ENCODE results near the gene UMAD1.

Gene UMAD1

GRCh38 chr7:7843240-7843639 lies 202.7 kb downstream of the UMAD1 start:
- TF ChIP-seq EP300 (IDR thresholded peaks at IDR 0.05; ENCODE audit: borderline replicate concordance): no peak
- TF ChIP-seq TEAD4 (IDR thresholded peaks at IDR 0.05): no peak
- no peak for TF ChIP-seq YY1 (IDR thresholded peaks at IDR 0.05; ENCODE audit: low read depth)
- TF ChIP-seq CEBPB (IDR thresholded peaks at IDR 0.05): no peak
- no peak for TF ChIP-seq EGR1 (IDR thresholded peaks at IDR 0.05)
- TF ChIP-seq MAX (IDR thresholded peaks at IDR 0.05): no peak
- TF ChIP-seq TAF1 (IDR thresholded peaks at IDR 0.05; ENCODE audit: low read depth): no peak
- no peak for TF ChIP-seq NFIC (IDR thresholded peaks at IDR 0.05)
- no peak for TF ChIP-seq REST (IDR thresholded peaks at IDR 0.05; ENCODE audit: low read depth)
- no peak for TF ChIP-seq RAD21 (IDR thresholded peaks at IDR 0.05; ENCODE audit: low read depth)
- TF ChIP-seq TCF12 (IDR thresholded peaks at IDR 0.05; ENCODE audit: low read depth): no peak
- no peak for TF ChIP-seq CREB1 (IDR thresholded peaks at IDR 0.05; ENCODE audit: low read depth)
- TF ChIP-seq USF1 (IDR thresholded peaks at IDR 0.05): no peak
- TF ChIP-seq FOXM1 (IDR thresholded peaks at IDR 0.05; ENCODE audit: borderline replicate concordance, low read depth): no peak
- TF ChIP-seq ZBTB7A (IDR thresholded peaks at IDR 0.05; ENCODE audit: low read depth): no peak

- TF ChIP-seq TEAD4 (IDR thresholded peaks at IDR 0.05) (no peak), REST (IDR thresholded peaks at IDR 0.05; ENCODE audit: low read depth) (no peak), EP300 (IDR thresholded peaks at IDR 0.05; ENCODE audit: borderline replicate concordance) (no peak), FOXM1 (IDR thresholded peaks at IDR 0.05; ENCODE audit: borderline replicate concordance, low read depth) (no peak), ZBTB7A (IDR thresholded peaks at IDR 0.05; ENCODE audit: low read depth) (no peak), YY1 (IDR thresholded peaks at IDR 0.05; ENCODE audit: low read depth) (no peak)
These were observed 203.4 kb downstream of the UMAD1 start for GRCh38 chr7:7843972-7844371.

- TF ChIP-seq MAX (IDR thresholded peaks at IDR 0.05): no peak
- TF ChIP-seq REST (IDR thresholded peaks at IDR 0.05; ENCODE audit: low read depth): no peak
- TF ChIP-seq EGR1 (IDR thresholded peaks at IDR 0.05): no peak
- TF ChIP-seq CREB1 (IDR thresholded peaks at IDR 0.05; ENCODE audit: low read depth): no peak
- no peak for TF ChIP-seq TCF12 (IDR thresholded peaks at IDR 0.05; ENCODE audit: low read depth)
- no peak for TF ChIP-seq USF1 (IDR thresholded peaks at IDR 0.05)
- no peak for TF ChIP-seq ZBTB7A (IDR thresholded peaks at IDR 0.05; ENCODE audit: low read depth)
- no peak for TF ChIP-seq EP300 (IDR thresholded peaks at IDR 0.05; ENCODE audit: borderline replicate concordance)
- TF ChIP-seq RAD21 (IDR thresholded peaks at IDR 0.05; ENCODE audit: low read depth): no peak
- TF ChIP-seq YY1 (IDR thresholded peaks at IDR 0.05; ENCODE audit: low read depth): no peak
- TF ChIP-seq FOXM1 (IDR thresholded peaks at IDR 0.05; ENCODE audit: borderline replicate concordance, low read depth): no peak
- no peak for TF ChIP-seq TAF1 (IDR thresholded peaks at IDR 0.05; ENCODE audit: low read depth)
- no peak for TF ChIP-seq CEBPB (IDR thresholded peaks at IDR 0.05)
- TF ChIP-seq NFIC (IDR thresholded peaks at IDR 0.05): no peak
- no peak for TF ChIP-seq TEAD4 (IDR thresholded peaks at IDR 0.05)
These were observed 207.7 kb downstream of the UMAD1 start for GRCh38 chr7:7848246-7848645.

- TF ChIP-seq RAD21 (IDR thresholded peaks at IDR 0.05; ENCODE audit: low read depth) (no peak), TCF12 (IDR thresholded peaks at IDR 0.05; ENCODE audit: low read depth) (no peak), EGR1 (IDR thresholded peaks at IDR 0.05) (no peak), MAX (IDR thresholded peaks at IDR 0.05) (no peak), CEBPB (IDR thresholded peaks at IDR 0.05) (no peak), USF1 (IDR thresholded peaks at IDR 0.05) (no peak), TEAD4 (IDR thresholded peaks at IDR 0.05) (no peak)
These were observed 208.3 kb downstream of the UMAD1 start for GRCh38 chr7:7848892-7849291.

Data from Ishikawa (cell line).